Measurements from ENCODE around the gene SACS.

The SACS gene

DNA sequence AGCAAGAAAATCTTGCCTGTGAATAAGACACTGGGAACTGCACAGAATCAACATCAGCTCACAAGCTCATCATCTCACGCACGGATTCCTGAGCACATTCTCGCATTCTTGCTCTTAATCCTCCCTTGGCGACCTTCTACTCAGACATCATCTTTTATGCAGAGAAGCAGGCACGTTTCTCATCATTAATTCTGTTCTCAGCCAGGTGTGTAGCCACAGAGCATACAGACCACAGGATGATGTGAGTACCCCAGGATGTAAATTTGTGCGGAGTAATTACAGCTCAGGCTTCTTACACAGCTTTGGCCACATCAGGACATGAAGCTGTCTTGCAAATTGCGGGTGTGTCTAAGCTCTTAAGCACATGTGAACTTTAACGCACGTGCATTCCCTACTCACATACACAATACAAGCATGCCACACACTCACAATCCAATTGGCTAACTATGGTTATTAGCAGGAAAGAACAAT, 36.5 kb upstream of the SACS start:
- peaks cover 17% of the 10 kb centered on the region for H3K4me1 ChIP-seq (ENCODE audit: insufficient read depth, low read length)
- no peak overlapping the region for H2AFZ ChIP-seq (ENCODE audit: low read depth, low read length)
- TF ChIP-seq CTCF (IDR thresholded peaks at IDR 0.05; ENCODE audit: borderline replicate concordance, extremely low read depth, low read length, poor library complexity, severe bottlenecking) (no peak), EZH2 (IDR thresholded peaks at IDR 0.05; ENCODE audit: borderline replicate concordance, low read depth, low read length, severe bottlenecking) (no peak)
- peaks cover 30% of the 10 kb centered on the region for H3K27me3 ChIP-seq (ENCODE audit: insufficient read depth, low read length, poor library complexity)
- H4K20me1 ChIP-seq (ENCODE audit: insufficient read depth, low read length): no peaks in the 10 kb centered on the region
- H3K36me3 ChIP-seq (ENCODE audit: insufficient read depth, low read length): no peaks in the 10 kb centered on the region
- no peak overlapping the region for H3K4me2 ChIP-seq (ENCODE audit: insufficient read depth, low read length)
- no peak overlapping the region for H3K4me3 ChIP-seq (ENCODE audit: low read depth in 1 of 2, low read length in 2 of 2)
- H3K79me2 ChIP-seq (ENCODE audit: insufficient read depth, low read length): no peaks in the 10 kb centered on the region
- H3K27ac ChIP-seq (ENCODE audit: low read length): no peak overlapping the region
- no peaks in the 10 kb centered on the region for H3K9me3 ChIP-seq (ENCODE audit: insufficient read depth, low read length, severe bottlenecking)
- H3K9ac ChIP-seq (ENCODE audit: low read depth, low read length): no peak overlapping the region
- no peak for ATAC-seq (ENCODE audit: insufficient read depth, low read depth)
- DNase-seq: no peak

- Histone ChIP-seq H3K36me3 (ENCODE audit: insufficient read depth, low read length) (no peaks in the 10 kb centered on the region), H2AFZ (ENCODE audit: low read depth, low read length) (no peak overlapping the region), H3K27me3 (ENCODE audit: insufficient read depth, low read length, poor library complexity) (peaks cover 30% of the 10 kb centered on the region), H3K9ac (ENCODE audit: low read depth, low read length) (no peak overlapping the region), H3K4me1 (ENCODE audit: insufficient read depth, low read length) (peaks cover 17% of the 10 kb centered on the region), H3K79me2 (ENCODE audit: insufficient read depth, low read length) (no peaks in the 10 kb centered on the region), H4K20me1 (ENCODE audit: insufficient read depth, low read length) (no peaks in the 10 kb centered on the region), H3K4me3 (ENCODE audit: low read depth in 1 of 2, low read length in 2 of 2) (no peak overlapping the region), H3K4me2 (ENCODE audit: insufficient read depth, low read length) (no peak overlapping the region), H3K27ac (ENCODE audit: low read length) (no peak overlapping the region), H3K9me3 (ENCODE audit: insufficient read depth, low read length, severe bottlenecking) (no peaks in the 10 kb centered on the region)
- no peak for TF ChIP-seq CTCF (IDR thresholded peaks at IDR 0.05; ENCODE audit: borderline replicate concordance, extremely low read depth, low read length, poor library complexity, severe bottlenecking)
- TF ChIP-seq EZH2 (IDR thresholded peaks at IDR 0.05; ENCODE audit: borderline replicate concordance, low read depth, low read length, severe bottlenecking): no peak
- no peak for DNase-seq
- no peak for ATAC-seq (ENCODE audit: insufficient read depth, low read depth)
Measured at GRCh38 chr13:23468811-23469210, 35.3 kb upstream of the SACS start.

DNA sequence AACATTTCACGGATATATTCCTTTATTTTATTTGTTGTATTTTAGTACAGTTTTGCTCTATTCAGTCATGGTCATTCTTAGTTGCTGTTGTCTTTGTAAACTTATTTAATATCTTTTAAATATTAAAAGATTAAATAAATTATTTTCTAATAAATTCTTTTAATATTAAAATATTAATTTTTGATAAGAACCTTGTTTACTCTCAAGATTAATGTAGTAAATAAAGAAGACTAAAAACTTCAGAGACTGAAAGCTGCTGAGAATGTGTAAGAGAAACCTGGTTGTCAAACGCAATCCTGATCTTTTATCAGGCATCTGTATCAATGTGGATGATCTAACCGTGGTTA, 34.4 kb upstream of the SACS start:
- H4K20me1 ChIP-seq (ENCODE audit: insufficient read depth, low read length): no peaks in the 10 kb centered on the region
- peaks cover 30% of the 10 kb centered on the region for H3K27me3 ChIP-seq (ENCODE audit: insufficient read depth, low read length, poor library complexity)
- peaks cover 17% of the 10 kb centered on the region for H3K4me1 ChIP-seq (ENCODE audit: insufficient read depth, low read length)
- no peaks in the 10 kb centered on the region for H3K36me3 ChIP-seq (ENCODE audit: insufficient read depth, low read length)
- no peaks in the 10 kb centered on the region for H3K9me3 ChIP-seq (ENCODE audit: insufficient read depth, low read length, severe bottlenecking)
- DNase-seq: no peak
- no peak overlapping the region for H3K27ac ChIP-seq (ENCODE audit: low read length)
- H2AFZ ChIP-seq (ENCODE audit: low read depth, low read length): no peak overlapping the region
- H3K4me2 ChIP-seq (ENCODE audit: insufficient read depth, low read length): no peak overlapping the region
- no peaks in the 10 kb centered on the region for H3K79me2 ChIP-seq (ENCODE audit: insufficient read depth, low read length)
- no peak for ATAC-seq (ENCODE audit: insufficient read depth, low read depth)
- no peak overlapping the region for H3K4me3 ChIP-seq (ENCODE audit: low read depth in 1 of 2, low read length in 2 of 2)
- H3K9ac ChIP-seq (ENCODE audit: low read depth, low read length): no peak overlapping the region
- TF ChIP-seq EZH2 (IDR thresholded peaks at IDR 0.05; ENCODE audit: borderline replicate concordance, low read depth, low read length, severe bottlenecking): no peak
- TF ChIP-seq CTCF (IDR thresholded peaks at IDR 0.05; ENCODE audit: borderline replicate concordance, extremely low read depth, low read length, poor library complexity, severe bottlenecking): no peak
